Measurements from ENCODE around the gene COX8A. TPM values are rescaled to one million over a fixed set of nuclear protein-coding genes. Genes with fewer than 3 reads are reported as not detected.

COX8A gene
- total RNA-seq, 1 experiment from 2014 or later = 587 TPM

GRCh38 chr11:64013141-64013896, 38.9 kb downstream of the COX8A start:
- Mint-ChIP-seq H3K27ac (no peak overlapping the region), H3K4me1 (no peaks in the 10 kb centered on the region), H3K36me3 (peaks cover 8% of the 10 kb centered on the region), H3K4me3 (no peak overlapping the region), H3K27me3 (ENCODE audit: low read depth) (peaks cover 85% of the 10 kb centered on the region), H3K9me3 (peaks cover 14% of the 10 kb centered on the region)
- ATAC-seq = no peak
- TF ChIP-seq PRRX2 (CRISPR knock-in tag; IDR thresholded peaks at IDR 0.05) = no peak
- DNase-seq (ENCODE audit: low spot score) = no peak
- ChIA-PET CTCF (no interaction called here), POLR2A (no interaction called here)

GRCh38 chr11:64014356-64014755, 39.9 kb downstream of the COX8A start:
- ATAC-seq (no peak), DNase-seq (ENCODE audit: low spot score) (no peak)
- ChIA-PET CTCF (interaction anchor here (0.9 to 3.5 kb wide), 2 partner anchors 14 to 19 kb away, joined by 3 to 17 read pairs; no protein-coding TSS in a partner anchor), POLR2A (no interaction called here)
- no peak for TF ChIP-seq FOXK1 (CRISPR knock-in tag; IDR thresholded peaks at IDR 0.05)
- TF ChIP-seq ZNF281 (CRISPR knock-in tag; IDR thresholded peaks at IDR 0.05) = no peak
- TF ChIP-seq EMX1 (CRISPR knock-in tag; IDR thresholded peaks at IDR 0.05) = no peak
- no peak for TF ChIP-seq E2F4 (CRISPR knock-in tag; IDR thresholded peaks at IDR 0.05; ENCODE audit: borderline replicate concordance, low read depth)
- Mint-ChIP-seq H3K36me3 (peaks cover 8% of the 10 kb centered on the region), H3K27me3 (ENCODE audit: low read depth) (peaks cover 77% of the 10 kb centered on the region), H3K27ac (no peak overlapping the region), H3K9me3 (peaks cover 14% of the 10 kb centered on the region), H3K4me1 (peaks cover 1% of the 10 kb centered on the region), H3K4me3 (no peak overlapping the region)

GRCh38 chr11:64015510-64015909, 41.1 kb downstream of the COX8A start:
- TF ChIP-seq FOXJ3 (CRISPR knock-in tag; IDR thresholded peaks at IDR 0.05; ENCODE audit: borderline replicate concordance) (no peak), SMAD3 (CRISPR knock-in tag; IDR thresholded peaks at IDR 0.05; ENCODE audit: borderline replicate concordance) (no peak), RORB (CRISPR knock-in tag; IDR thresholded peaks at IDR 0.05) (no peak), FOXK1 (CRISPR knock-in tag; IDR thresholded peaks at IDR 0.05) (no peak), ZNF416 (CRISPR knock-in tag; IDR thresholded peaks at IDR 0.05) (no peak), AR (CRISPR knock-in tag; IDR thresholded peaks at IDR 0.05) (no peak), AFF4 (CRISPR knock-in tag; IDR thresholded peaks at IDR 0.05; ENCODE audit: borderline replicate concordance) (no peak), TEAD4 (CRISPR knock-in tag; IDR thresholded peaks at IDR 0.05) (no peak), CBFB (CRISPR knock-in tag; IDR thresholded peaks at IDR 0.05; ENCODE audit: low read depth) (no peak), NFE2L1 (CRISPR knock-in tag; IDR thresholded peaks at IDR 0.05) (no peak), ZMAT4 (CRISPR knock-in tag; IDR thresholded peaks at IDR 0.05) (no peak), OVOL2 (CRISPR knock-in tag; IDR thresholded peaks at IDR 0.05; ENCODE audit: borderline replicate concordance) (no peak), NR2C2 (CRISPR knock-in tag; IDR thresholded peaks at IDR 0.05) (no peak), ZNF121 (CRISPR knock-in tag; IDR thresholded peaks at IDR 0.05) (no peak), ERG (CRISPR knock-in tag; IDR thresholded peaks at IDR 0.05) (no peak), ZNF138 (CRISPR knock-in tag; conservative IDR thresholded peaks at IDR 0.05) (no peak)
- POLR2A ChIA-PET = no interaction called here
- no peak; the same call in 1 of the 2 replicates for ATAC-seq
- Mint-ChIP-seq H3K4me1 (peaks cover 9% of the 10 kb centered on the region), H3K27me3 (ENCODE audit: low read depth) (peaks cover 77% of the 10 kb centered on the region), H3K36me3 (peaks cover 6% of the 10 kb centered on the region), H3K27ac (no peak overlapping the region), H3K9me3 (peaks cover 9% of the 10 kb centered on the region), H3K4me3 (no peak overlapping the region)
- CTCF ChIA-PET = interaction anchor here (1.0 to 3.5 kb wide), 10 partner anchors 8 to 288 kb away, joined by 3 to 17 read pairs (median 6); no protein-coding TSS in a partner anchor
- DNase-seq (ENCODE audit: low spot score) = no peak
